DOHH2 (cell line): ENCODE measurements around the gene ELOVL6.

Experiments used
- H3F3A ChIP-seq: fragments of 200-600 bp; sonication (generic), shearing (Covaris generic); 2 replicates; pipeline ENCODE4 v1.6.0; 2016; ENCODE audit warnings: antibody characterized with exemption, mild to moderate bottlenecking; ENCODE audit not compliant: control insufficient read depth, insufficient read depth
- H3K27ac ChIP-seq: fragments of 200-600 bp; sonication (generic); 2 replicates; pipeline ENCODE4 v1.5.1; 2014; ENCODE audit warnings: low read depth, mild to moderate bottlenecking, low read length, moderate library complexity
- H3K27me3 ChIP-seq: fragments of 200-600 bp; sonication (generic); 2 replicates; pipeline ENCODE4 v1.6.1; 2014; ENCODE audit warnings: mild to moderate bottlenecking, low read length, mixed read lengths; ENCODE audit not compliant: control insufficient read depth
- H3K36me3 ChIP-seq: fragments of 200-600 bp; sonication (generic); 2 replicates; pipeline ENCODE4 v1.6.1; 2014; ENCODE audit warnings: mild to moderate bottlenecking, low read length, moderate library complexity, mixed read lengths; ENCODE audit not compliant: control insufficient read depth
- H3K4me1 ChIP-seq: fragments of 200-600 bp; sonication (generic); 2 replicates; pipeline ENCODE4 v1.6.1; 2014; ENCODE audit warnings: mild to moderate bottlenecking, low read length, mixed read lengths; ENCODE audit not compliant: control insufficient read depth
- H3K4me2 ChIP-seq: fragments of 200-600 bp; sonication (generic); 2 replicates; pipeline ENCODE4 v1.6.0; 2014; ENCODE audit warnings: mild to moderate bottlenecking, low read length, moderate library complexity
- H3K4me3 ChIP-seq: fragments of 200-600 bp; sonication (generic); 2 replicates; pipeline ENCODE4 v1.5.1; 2014; ENCODE audit warnings: mild to moderate bottlenecking, low read length, mixed read lengths
- H3K79me2 ChIP-seq: fragments of 200-600 bp; sonication (generic); 2 replicates; pipeline ENCODE4 v1.6.1; 2014; ENCODE audit warnings: mild to moderate bottlenecking, low read length, mixed read lengths; ENCODE audit not compliant: control insufficient read depth
- H3K9me2 ChIP-seq: fragments of 200-600 bp; sonication (generic); replicated peaks from 2 replicates; pipeline ENCODE4 v1.6.1; 2014; ENCODE audit warnings: mild to moderate bottlenecking, low read length, mixed read lengths; ENCODE audit not compliant: control insufficient read depth
- H3K9me3 ChIP-seq: fragments of 200-600 bp; sonication (generic); 2 replicates; pipeline ENCODE4 v1.6.1; 2014; ENCODE audit warnings: antibody characterized with exemption, low read length, mixed read lengths; ENCODE audit not compliant: control insufficient read depth, insufficient read depth
- H4K20me1 ChIP-seq: fragments of 200-600 bp; sonication (generic); 2 replicates; pipeline ENCODE4 v1.6.0; 2014; ENCODE audit warnings: low read depth, mild to moderate bottlenecking, antibody characterized with exemption, low read length, moderate library complexity; ENCODE audit not compliant: control insufficient read depth, insufficient read depth
- EZH2phosphoT487 ChIP-seq: fragments of 200-600 bp; sonication (generic); IDR thresholded peaks from 2 replicates; pipeline ENCODE4 v1.6.1; 2017; ENCODE audit warnings: borderline replicate concordance, mild to moderate bottlenecking, antibody characterized with exemption, low read length, moderate library complexity, mixed read lengths
- TF ChIP-seq, protein P1 (sequence below): fragments of 200-600 bp; sonication (generic); IDR thresholded peaks from one replicate; pipeline ENCODE4 v1.5.1; 2014; ENCODE audit warnings: antibody characterized with exemption, mild to moderate bottlenecking, low read depth, low read length; ENCODE audit not compliant: poor library complexity, severe bottlenecking

The ELOVL6 gene

DNA sequence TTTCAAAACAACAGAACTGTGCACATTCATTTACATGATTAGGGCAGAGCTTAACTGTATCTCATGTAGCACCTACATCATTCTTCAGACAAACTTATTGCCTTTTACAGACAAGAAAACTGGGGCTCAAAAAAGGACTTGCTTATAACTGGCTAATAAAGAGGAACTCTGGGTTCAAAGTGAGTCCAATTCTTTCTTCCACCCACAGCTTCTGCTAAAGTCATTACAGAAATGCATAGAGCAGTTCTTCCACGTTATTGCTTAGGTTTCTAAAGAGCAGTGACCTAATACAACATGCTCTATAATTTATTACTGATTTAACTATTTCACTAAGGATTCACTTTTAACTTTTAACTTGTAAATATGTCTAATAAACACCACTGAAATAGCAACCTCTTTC lies 60.6 kb downstream of the ELOVL6 start:
- TF ChIP-seq, protein P1, sequence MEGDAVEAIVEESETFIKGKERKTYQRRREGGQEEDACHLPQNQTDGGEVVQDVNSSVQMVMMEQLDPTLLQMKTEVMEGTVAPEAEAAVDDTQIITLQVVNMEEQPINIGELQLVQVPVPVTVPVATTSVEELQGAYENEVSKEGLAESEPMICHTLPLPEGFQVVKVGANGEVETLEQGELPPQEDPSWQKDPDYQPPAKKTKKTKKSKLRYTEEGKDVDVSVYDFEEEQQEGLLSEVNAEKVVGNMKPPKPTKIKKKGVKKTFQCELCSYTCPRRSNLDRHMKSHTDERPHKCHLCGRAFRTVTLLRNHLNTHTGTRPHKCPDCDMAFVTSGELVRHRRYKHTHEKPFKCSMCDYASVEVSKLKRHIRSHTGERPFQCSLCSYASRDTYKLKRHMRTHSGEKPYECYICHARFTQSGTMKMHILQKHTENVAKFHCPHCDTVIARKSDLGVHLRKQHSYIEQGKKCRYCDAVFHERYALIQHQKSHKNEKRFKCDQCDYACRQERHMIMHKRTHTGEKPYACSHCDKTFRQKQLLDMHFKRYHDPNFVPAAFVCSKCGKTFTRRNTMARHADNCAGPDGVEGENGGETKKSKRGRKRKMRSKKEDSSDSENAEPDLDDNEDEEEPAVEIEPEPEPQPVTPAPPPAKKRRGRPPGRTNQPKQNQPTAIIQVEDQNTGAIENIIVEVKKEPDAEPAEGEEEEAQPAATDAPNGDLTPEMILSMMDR, result no peak
- TF ChIP-seq EZH2phosphoT487, result no peak
- no peaks in the 10 kb centered on the region for H3K4me1 ChIP-seq
- no peaks in the 10 kb centered on the region for H3K9me3 ChIP-seq
- peaks cover 2% of the 10 kb centered on the region; the same call in 1 of the 2 replicates for H4K20me1 ChIP-seq
- no peak overlapping the region for H3K4me2 ChIP-seq
- H3F3A ChIP-seq, result no peaks in the 10 kb centered on the region
- H3K9me2 ChIP-seq, result no peaks in the 10 kb centered on the region
- no peaks in the 10 kb centered on the region for H3K27me3 ChIP-seq
- no peaks in the 10 kb centered on the region for H3K79me2 ChIP-seq
- H3K4me3 ChIP-seq, result no peak overlapping the region
- peaks cover 9% of the 10 kb centered on the region for H3K36me3 ChIP-seq
- H3K27ac ChIP-seq, result no peak overlapping the region

DNA sequence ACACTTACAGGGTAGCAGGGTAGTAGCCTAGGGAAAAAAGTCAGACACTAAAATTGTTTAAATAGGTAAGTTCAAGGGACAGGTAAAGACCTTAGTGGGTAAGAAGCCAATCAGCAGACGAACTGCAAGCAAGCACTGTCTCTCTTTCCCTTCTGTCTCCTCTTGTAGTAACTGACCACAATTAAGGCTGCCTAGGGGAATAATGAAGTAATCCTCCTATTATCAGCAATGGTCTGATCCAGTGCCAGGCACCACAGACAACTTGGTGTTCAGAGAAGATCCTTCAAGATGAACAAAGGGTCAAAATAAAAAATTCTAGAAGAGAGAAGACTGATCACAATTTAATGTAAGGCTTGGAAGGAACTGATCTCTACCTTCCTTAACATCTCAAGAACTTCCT lies 62.9 kb downstream of the ELOVL6 start:
- H3K9me3 ChIP-seq, result no peaks in the 10 kb centered on the region
- H3F3A ChIP-seq, result no peaks in the 10 kb centered on the region
- peaks cover 9% of the 10 kb centered on the region for H3K36me3 ChIP-seq
- no peaks in the 10 kb centered on the region for H3K9me2 ChIP-seq
- no peak overlapping the region for H3K27ac ChIP-seq
- no peaks in the 10 kb centered on the region for H3K79me2 ChIP-seq
- H4K20me1 ChIP-seq, result peaks cover 2% of the 10 kb centered on the region; the same call in 1 of the 2 replicates
- no peak overlapping the region for H3K4me3 ChIP-seq
- H3K4me1 ChIP-seq, result no peaks in the 10 kb centered on the region
- no peak for TF ChIP-seq EZH2phosphoT487
- TF ChIP-seq, protein P1, result no peak
- no peak overlapping the region for H3K4me2 ChIP-seq
- H3K27me3 ChIP-seq, result no peaks in the 10 kb centered on the region

GRCh38 chr4:110135076-110135475 lies 63.3 kb downstream of the ELOVL6 start:
- Histone ChIP-seq H3K27ac (no peak overlapping the region), H3K36me3 (peaks cover 9% of the 10 kb centered on the region), H3F3A (no peaks in the 10 kb centered on the region), H3K4me3 (no peak overlapping the region), H3K9me2 (no peaks in the 10 kb centered on the region), H3K4me2 (no peak overlapping the region), H3K79me2 (no peaks in the 10 kb centered on the region), H3K9me3 (no peaks in the 10 kb centered on the region), H4K20me1 (peaks cover 2% of the 10 kb centered on the region; the same call in 1 of the 2 replicates), H3K4me1 (no peaks in the 10 kb centered on the region), H3K27me3 (no peaks in the 10 kb centered on the region)
- TF ChIP-seq, protein P1, result no peak
- no peak for TF ChIP-seq EZH2phosphoT487
